PC-3 (cell line): Measurements from ENCODE around the gene LRPPRC.

Experiments
- CTCF ChIP-seq: fragments of 300-600 bp; sonication (generic); conservative IDR thresholded peaks from 2 replicates; pipeline ENCODE4 v1.5.1; 2017; ENCODE audit warnings: antibody characterized with exemption, low read depth, mild to moderate bottlenecking, low read length
- EZH2phosphoT487 ChIP-seq: fragments of 300-600 bp; sonication (generic); IDR thresholded peaks from 2 replicates; pipeline ENCODE4 v1.6.1; 2018; ENCODE audit warnings: mild to moderate bottlenecking, antibody characterized with exemption, low read length, borderline replicate concordance

DNA sequence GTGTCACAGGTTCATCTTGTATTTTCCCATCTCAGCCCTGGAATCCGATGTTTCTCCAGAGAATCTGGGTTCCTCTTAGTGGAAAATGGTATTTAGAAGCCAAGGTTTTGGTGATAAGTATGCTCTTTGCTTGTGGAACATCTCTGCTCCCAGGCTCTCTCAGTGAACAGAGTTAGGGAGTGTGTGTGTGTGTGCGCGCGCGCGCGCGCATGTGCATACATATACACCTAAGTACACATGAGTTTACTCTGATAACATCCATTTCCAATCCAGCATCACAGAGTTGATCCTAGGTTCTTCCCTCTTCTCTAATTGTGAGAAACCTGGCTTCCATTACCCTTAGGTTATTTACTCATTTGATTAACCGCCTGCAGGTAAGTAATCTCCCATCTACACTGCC, 115.3 kb downstream of the LRPPRC start:
- TF ChIP-seq CTCF (no peak), EZH2phosphoT487 (no peak)
